DMS153 treated with DMSO at 0.1 percent for 48 hours (cell line): Measurements from ENCODE around the gene CTSL.

ENCODE experiments used
- DNase-seq: peaks from one replicate; lab custom pipeline; 2025; ENCODE audit not compliant: unreplicated experiment; lab: John Stamatoyannopoulos, UW

CTSL gene

GRCh38 chr9:87725900-87726709 lies at the start of gene CTSL:
Gene CTSL, plus strand, starts transcription at chr9:87726119. Its CDS starts 1,485 bp downstream, at chr9:87727604.
- DNase-seq = no peak

GRCh38 chr9:87676976-87677775 lies 48.7 kb upstream of the CTSL start:
- no peak for DNase-seq

- no peak for DNase-seq
These were observed 47.9 kb upstream of the CTSL start for GRCh38 chr9:87677776-87678587.

DNA sequence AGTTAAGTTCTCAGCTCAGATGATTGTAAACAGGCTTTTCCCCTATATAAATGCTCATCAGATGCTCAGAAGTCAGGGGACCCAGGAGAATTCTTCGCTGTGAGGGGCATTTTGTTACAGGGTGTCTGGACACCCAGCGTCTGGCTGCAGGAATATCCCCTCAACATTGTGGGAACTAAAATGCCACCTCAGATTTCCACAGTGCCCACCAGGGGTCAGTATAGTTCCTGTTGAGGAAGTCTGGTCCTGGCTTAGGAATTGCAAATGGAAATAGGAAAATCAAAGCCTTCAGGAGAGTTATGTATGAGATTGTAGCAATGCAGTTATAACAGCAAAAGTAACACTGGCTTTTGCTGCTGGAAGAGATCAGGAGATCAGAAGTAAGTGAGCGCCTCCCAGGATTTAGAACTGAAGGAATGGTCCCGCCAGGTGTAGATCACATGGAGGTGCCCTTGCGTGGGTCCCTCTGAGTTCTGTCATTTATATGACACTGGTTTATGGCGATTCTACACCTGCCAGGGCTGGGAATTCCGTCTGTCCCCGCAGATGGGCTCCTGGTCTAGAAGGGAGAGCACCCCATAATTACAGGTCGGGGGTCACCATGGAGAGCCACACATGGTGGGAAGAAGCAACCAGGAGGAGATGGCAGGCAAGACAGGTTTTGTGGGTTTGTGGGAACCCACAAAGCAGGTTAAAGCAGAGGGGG lies 47.1 kb upstream of the CTSL start:
- peak; percentile 27 for DNase-seq

GRCh38 chr9:87681271-87682061 lies 44.5 kb upstream of the CTSL start:
- no peak for DNase-seq

GRCh38 chr9:87682085-87682484 lies 43.8 kb upstream of the CTSL start:
- DNase-seq = no peak

GRCh38 chr9:87682618-87683017 lies 43.3 kb upstream of the CTSL start:
- no peak for DNase-seq

DNA sequence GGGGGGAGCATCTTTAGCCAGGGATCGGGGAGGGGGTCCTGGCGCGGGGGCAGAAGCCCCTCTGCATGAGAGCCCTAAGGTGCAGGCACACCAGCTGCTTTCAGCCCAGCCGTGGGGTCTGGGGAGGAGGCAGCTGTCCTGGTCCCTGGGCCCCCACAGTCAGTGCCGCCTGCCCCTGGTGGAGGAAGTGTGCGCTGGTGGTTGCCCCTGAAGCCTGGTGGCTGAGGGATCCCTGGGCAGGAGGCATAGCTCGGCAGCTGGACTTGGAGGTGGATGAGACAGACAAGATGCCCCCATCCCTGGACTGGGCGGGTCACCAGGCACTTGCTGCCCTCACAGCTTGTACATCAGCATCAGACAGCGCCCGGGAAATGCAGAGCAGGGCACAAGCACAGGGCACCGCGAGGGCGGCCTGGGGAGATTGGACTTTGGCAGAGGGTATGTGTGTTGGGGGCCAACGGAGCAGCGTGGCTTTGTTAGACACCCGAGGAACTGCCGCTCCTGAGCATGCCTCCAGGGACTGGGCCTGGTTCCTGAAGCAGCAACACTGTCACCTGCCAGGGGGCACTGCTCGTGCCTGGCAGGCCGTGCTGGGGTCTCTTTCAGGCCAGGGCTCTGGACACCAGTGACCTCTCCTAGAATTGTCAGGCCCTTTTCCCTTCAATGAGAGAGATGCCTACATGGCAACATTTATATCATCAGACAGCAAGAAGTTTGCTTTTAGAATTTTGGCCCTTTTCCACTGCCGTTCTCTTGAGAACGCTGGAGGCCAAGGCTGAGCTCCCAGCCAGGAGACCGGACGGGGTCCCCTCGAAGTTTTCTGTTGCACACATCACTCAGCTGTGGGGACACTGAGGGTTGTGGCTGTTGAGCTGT lies 41.9 kb upstream of the CTSL start:
- DNase-seq = no peak

GRCh38 chr9:87684627-87685219 lies 41.2 kb upstream of the CTSL start:
- DNase-seq = peak; percentile 15

- DNase-seq = no peak
These were observed 40.5 kb upstream of the CTSL start for GRCh38 chr9:87685441-87685840.

GRCh38 chr9:87685871-87686519 lies 39.9 kb upstream of the CTSL start:
- no peak for DNase-seq

- no peak for DNase-seq
These were observed 39.3 kb upstream of the CTSL start for GRCh38 chr9:87686520-87687090.

- no peak for DNase-seq
These were observed 38.7 kb upstream of the CTSL start for GRCh38 chr9:87687207-87687606.

- no peak for DNase-seq
These were observed 31.6 kb upstream of the CTSL start for GRCh38 chr9:87694236-87694755.

GRCh38 chr9:87695523-87695922 lies 30.4 kb upstream of the CTSL start:
- DNase-seq = no peak

GRCh38 chr9:87696641-87697040 lies 29.3 kb upstream of the CTSL start:
- DNase-seq = no peak

DNA sequence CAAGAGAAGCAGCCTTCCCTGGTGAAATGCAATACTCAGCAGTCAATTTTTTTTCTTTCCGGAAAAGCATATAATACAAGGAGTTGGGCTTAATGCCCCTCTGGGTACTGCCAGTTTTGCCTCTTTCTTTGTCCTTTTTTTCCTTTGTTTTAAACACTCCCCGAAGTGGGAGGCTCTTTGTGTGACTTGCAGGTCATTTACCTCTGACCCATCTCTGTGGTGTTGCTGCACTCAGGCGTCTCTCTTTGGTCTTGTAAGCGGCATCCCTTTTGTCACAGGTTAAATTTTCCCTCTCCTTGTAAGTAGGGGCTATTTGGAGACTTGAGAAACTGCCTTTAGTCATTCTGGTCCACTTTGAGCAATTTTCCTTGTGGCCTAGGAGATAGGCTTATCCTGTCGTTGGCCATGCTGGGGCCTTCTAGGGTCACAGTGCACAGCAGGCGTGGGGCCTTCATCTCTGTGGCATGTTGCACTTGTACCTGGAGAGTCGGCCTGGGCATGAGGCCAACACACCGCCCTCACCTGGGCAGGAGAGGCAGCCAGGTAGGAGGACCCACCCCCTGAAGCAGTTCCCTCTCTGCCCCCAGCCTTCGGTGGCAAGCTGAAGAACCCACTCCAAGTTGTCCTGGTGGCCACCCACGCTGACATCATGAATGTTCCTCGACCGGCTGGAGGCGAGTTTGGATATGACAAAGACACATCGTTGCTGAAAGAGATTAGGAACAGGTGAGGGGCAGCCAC lies 27.7 kb upstream of the CTSL start:
- no peak for DNase-seq
